ENCODE measurements around the gene PACS2.

- TF ChIP-seq CTCF (conservative IDR thresholded peaks at IDR 0.05) (no peak), EZH2 (IDR thresholded peaks at IDR 0.05; ENCODE audit: low read depth) (no peak)
Observed at GRCh38 chr14:105337433-105337832, 22.9 kb downstream of the PACS2 start.

All from PC-9 (cell line).